GM18511 (cell line): ENCODE results near the gene GLOD5.
"Not testable (repeated sequence)": the region's sequence is repeated elsewhere in the genome, so short reads cannot be mapped to it uniquely, and the experiment has no call there.

ENCODE experiments used
- ATAC-seq: cut with Tn5 transposase; IDR thresholded peaks from one replicate; pipeline ENCODE4 v1.9.1; 2021; ENCODE audit warnings: mild to moderate bottlenecking, moderate library complexity; ENCODE audit not compliant: unreplicated experiment

Gene GLOD5

DNA sequence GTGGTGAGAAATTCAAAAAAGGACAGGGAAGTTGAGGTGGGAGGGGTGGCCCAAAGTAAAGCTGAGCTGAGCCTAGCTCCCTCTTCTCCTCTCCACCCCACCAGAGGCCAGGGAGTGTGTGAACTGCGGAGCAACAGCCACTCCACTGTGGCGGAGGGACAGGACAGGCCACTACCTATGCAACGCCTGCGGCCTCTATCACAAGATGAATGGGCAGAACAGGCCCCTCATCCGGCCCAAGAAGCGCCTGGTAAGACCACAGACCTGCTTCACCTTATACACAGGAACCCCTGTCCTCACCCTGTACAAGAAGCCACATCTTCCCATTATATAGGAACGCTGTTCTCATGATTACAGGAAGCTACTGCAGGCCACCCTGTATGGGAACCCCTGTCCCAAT, 30.7 kb downstream of the GLOD5 start:
- ATAC-seq = no peak

- no peak for ATAC-seq
These were observed 32.4 kb downstream of the GLOD5 start for GRCh38 chrX:48793935-48794334.

DNA sequence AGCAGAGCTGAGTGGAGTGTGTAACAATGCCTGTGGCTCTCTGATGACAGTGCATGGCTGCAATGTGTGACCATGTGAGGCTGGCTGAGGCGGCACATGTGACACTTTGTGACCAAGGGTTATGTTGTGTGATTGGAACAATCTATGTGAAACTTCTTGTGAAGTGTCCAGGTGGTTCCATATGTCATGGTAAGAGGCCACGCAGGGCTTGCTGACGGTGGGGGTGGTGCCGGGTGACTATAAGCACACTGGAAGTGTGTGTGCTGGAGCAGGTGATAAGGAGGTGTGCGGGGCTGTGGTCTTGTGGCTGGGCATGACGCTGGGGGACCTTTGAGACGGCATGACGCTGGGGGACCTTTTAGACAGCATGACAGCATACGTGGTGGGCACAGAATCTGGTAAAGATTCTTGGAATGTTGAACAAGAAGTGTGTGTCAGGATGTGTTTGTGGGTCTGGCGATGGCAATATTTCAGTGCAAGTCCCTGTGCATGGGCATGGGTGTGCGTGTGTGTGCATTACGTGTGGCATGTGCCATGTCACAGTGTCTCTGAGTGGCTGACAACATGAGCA, 32.9 kb downstream of the GLOD5 start:
- no peak for ATAC-seq

DNA sequence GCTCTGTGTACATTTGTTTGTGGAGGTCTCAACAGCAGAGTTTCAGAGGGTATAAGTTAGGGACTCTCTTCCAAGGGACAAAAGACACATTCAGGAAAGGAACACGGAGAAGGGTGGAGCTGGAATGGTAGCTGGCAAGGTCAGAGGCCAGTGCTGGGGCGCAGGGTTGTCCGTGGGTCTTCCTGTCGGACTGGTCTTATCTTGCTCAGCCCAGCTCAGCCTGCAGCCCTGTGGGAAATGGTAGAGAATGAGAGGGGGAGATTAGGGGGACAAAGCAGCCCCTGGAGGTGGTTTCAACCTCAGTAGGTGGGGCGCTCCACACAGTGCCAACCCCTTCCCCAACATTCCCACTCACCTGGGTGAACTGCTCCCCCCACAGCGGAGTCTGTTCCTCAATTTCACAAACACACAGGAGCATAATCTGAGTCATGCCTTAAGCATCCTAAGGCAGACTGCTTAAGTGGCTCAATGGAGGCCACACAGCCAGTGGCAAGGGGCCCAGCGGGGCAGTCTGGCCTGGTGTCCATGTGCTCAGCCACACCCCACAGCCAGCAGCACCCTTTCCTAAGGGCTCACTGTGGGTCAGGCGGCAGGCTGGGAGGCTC, 33.5 kb downstream of the GLOD5 start:
- no peak for ATAC-seq

- ATAC-seq = no peak
These were observed 36.8 kb downstream of the GLOD5 start for GRCh38 chrX:48798318-48798717.

DNA sequence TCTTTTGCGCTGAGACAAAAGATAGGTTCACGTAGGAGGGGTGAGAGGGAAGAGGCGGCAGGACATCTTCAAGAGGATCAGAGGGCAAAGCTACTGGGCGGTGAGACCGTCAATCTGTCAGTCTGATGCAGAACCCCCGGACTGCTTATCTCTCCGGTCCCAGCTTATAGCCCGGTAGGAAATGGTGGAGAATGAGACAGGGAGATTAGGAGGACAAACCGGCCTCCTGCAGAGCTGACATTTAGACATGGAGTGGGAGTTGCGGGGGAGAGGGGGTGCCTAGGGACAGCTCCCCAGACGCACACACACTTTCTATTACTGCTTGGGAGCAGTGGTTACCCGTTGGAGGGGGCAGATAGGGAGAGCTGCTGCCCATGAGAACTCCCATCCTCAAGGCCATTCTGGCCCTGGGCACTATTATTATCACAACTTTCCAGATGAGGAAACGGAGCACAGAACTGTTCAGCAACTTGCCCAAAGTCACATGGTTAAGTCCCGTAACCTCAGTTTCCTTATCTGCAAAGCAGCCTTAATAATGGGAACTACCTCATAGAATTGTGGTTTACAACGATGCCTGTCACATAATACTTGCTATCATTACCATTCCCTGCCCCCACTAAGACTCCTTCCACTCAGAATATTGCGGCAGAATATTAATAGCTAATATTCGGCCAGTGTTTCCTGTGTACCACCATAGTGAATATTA, 39.2 kb downstream of the GLOD5 start:
- ATAC-seq = no peak

DNA sequence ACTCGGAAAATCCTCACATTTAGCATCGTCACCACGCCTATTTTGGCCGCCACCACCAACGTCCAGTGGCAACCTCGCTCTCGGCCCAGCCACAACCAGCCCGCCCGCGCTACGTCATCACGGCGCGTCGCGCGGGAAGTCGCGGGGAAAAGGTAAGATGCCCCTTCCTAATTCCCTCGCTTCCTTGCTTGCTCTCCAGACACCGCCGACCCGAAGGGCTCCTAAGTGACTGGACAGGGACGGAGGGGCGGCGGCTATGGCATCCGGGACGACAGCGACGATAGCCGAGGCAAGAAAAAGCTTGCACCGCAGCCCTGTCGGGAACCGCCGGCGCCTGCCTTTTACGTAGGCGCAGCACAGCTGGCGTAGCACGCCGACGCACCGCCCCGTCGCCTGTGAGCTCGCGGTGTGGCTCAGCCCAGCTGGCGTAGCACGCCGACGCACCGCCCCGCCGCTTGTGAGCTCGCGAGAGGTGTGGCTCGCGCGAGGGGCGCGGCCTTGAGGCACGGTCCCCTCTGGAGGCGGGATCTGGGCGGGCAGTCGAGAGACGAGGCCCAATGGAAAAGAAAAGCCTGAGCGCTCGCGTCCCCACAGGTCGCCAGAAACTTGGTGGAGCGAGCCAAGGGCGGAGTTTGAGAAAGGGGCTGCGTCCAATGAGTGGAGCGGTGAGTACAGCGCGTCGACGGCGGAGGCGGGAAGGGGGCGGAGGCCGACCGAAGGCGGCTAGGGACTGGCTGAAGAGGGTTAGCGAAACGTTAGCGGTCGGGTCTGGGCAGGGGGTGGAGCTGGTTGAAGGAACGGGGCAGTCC, 39.9 kb downstream of the GLOD5 start, which contains the start of gene HDAC6:
TSS of gene HDAC6 (plus strand) at position 788 of the 809 bp plus-strand sequence. CDS start 626 bp downstream, outside the sequence.
- ATAC-seq = peak; percentile 89

- ATAC-seq = peak; percentile 58
These were observed 40.8 kb downstream of the GLOD5 start for GRCh38 chrX:48802089-48802904.

DNA sequence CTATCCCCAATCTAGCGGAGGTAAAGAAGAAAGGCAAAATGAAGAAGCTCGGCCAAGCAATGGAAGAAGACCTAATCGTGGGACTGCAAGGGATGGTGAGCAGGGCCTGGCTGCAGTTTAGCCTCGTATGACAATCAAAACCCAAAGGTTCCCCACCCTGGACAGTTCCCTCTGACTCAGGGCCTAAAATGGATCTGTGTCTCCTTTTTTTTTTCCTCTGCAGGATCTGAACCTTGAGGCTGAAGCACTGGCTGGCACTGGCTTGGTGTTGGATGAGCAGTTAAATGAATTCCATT, 41.3 kb downstream of the GLOD5 start:
- ATAC-seq = no peak

- no peak for ATAC-seq
These were observed 44.5 kb downstream of the GLOD5 start for GRCh38 chrX:48806081-48806480.

DNA sequence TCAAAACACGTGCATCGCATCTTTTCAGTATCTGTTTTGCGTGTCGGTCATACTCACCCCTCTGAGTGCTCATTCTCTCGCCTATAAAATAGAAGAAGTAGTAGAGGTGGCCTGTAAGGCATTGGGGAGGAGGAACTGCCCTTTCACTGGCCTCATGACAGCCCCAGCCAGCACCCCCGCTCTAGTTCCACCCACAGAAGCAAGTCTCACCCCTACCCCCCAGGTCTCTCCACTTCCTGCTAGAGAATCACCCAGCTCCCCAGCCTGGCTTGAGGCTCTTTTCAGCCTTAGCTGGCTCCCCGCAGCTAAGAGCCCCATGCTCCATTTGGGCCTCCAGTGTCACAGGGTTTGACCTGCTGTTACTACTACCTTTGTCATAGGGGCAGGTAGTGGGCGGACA, 52.1 kb downstream of the GLOD5 start:
- no peak for ATAC-seq

DNA sequence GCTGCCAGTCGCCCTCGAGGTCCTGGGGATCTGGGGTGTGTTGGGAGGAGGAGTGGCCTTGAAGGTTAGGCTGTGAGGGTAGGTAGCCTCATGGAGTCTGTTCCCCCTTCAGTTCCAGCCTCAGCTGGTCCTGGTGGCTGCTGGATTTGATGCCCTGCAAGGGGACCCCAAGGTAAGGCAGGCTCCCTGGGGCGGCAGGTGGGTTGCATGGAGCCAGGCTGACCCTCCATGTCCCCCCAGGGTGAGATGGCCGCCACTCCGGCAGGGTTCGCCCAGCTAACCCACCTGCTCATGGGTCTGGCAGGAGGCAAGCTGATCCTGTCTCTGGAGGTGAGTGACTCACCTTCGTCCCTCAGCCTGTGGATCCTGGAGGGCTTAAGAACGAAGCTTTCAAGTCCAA, 53.2 kb downstream of the GLOD5 start:
- no peak for ATAC-seq

DNA sequence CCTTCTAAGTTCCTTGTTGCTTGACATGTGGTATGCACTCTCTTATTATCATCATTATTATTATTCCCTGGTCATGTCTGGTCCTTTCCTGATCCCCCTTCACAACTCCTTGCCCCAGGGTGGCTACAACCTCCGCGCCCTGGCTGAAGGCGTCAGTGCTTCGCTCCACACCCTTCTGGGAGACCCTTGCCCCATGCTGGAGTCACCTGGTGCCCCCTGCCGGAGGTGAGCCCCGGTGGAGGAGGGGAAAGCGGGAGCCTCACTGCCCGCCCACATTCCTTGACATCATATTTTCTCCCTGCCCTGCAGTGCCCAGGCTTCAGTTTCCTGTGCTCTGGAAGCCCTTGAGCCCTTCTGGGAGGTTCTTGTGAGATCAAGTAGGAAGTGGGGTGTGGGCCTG, 53.7 kb downstream of the GLOD5 start:
- ATAC-seq = no peak

DNA sequence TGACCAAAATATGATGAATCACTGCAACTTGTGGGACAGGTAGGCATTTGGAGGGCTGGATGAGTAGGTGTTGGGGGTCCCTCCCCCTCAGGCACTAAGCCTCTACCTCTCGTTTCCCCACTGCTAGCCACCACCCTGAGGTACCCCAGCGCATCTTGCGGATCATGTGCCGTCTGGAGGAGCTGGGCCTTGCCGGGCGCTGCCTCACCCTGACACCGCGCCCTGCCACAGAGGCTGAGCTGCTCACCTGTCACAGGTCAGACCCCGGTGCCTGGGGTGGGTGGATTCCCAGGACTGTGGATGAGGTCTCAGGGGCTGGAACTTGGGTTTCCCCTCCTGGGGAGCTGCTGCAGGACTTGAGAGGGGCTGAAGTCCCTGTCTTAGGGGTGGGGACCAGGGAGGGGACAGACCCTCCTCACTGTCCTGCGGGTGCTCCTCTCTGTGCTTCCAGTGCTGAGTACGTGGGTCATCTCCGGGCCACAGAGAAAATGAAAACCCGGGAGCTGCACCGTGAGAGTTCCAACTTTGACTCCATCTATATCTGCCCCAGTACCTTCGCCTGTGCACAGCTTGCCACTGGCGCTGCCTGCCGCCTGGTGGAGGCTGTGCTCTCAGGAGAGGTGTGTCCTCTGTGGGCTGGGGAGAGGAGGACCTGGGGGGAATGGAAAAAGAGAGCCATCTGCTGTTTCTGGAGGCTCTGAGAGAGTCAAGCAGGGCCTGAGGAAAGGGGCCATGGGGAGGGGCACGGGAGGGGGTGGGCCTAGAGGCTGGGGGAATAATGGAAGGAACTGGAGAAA, 54.7 kb downstream of the GLOD5 start:
- ATAC-seq = no peak

DNA sequence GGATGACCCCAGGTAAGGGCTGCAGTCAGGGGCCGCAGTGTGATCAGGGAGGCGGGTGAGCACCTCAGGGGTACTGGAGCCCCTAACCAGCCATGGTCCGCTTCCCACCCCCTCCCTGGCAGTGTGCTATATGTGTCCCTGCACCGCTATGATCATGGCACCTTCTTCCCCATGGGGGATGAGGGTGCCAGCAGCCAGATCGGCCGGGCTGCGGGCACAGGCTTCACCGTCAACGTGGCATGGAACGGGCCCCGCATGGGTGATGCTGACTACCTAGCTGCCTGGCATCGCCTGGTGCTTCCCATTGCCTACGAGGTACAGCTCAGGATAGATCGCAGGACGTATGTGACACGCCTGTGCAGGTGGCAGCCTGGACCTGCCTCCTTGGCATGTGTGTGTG, 56.6 kb downstream of the GLOD5 start:
- ATAC-seq = no peak

DNA sequence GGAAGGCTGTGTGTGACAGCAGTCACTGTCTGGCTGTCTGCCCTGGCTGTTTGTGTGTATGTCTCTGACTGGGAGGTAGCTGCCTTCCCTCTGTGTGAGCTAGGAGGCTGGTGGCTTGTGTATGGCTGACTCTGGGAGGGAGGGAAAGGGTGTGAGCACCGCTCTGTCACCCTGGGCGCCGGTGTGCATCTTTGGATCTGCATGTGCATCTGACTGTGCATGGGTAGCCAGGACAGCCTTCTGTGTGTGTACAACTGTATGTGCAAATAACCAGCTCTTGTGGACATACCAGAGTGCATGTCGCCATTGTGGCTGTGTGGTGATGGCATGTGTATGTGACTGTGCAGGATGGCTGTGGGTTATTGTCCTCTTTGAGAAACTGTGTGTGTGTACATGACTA, 57.3 kb downstream of the GLOD5 start:
- ATAC-seq = no peak

DNA sequence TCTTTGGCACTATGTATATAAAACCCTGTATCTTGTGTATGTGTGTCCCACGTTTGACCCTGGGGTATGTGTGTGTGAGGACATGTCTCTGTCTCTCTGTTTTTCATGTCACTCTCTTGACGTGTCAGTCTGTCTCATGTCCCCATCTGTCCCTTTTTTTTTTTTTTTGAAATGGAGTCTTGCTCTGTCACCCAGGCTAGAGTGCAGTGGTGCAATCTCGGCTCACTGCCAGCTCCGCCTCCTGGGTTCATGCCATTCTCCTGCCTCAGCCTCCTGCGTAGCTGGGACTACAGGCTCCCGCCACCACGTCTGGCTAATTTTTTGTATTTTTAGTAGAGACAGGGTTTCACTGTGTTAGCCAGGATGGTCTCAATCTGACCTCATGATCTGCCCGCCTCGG, 57.8 kb downstream of the GLOD5 start:
- not testable (repeated sequence) for ATAC-seq

- ATAC-seq = no peak
These were observed 61.5 kb downstream of the GLOD5 start for GRCh38 chrX:48823053-48823452.
